Heart left ventricle (tissue), 16 donors: ENCODE results near the gene ZNF423. TPM values are rescaled to one million over a fixed set of nuclear protein-coding genes. Genes with fewer than 3 reads are reported as not detected.

Experiments used
- ATAC-seq, 4 donors: fragments of 200-7000 bp; cut with Tn5 transposase; one replicate each; pipeline ENCODE4 v1.9.1; 2020 to 2022; ENCODE audit warnings: moderate library complexity in 4 of 4, mild to moderate bottlenecking in 3 of 4, moderate number of reproducible peaks in 1 of 4
- DNase-seq, 5 donors: peaks; one replicate each; pipeline ENCODE4 v3.0.0-alpha.2; 2020
- H3K27ac ChIP-seq, 12 donors: fragments of 200-600 bp; sonication (generic) in 4 of 12; one replicate each; pipeline versions ENCODE4 v1.5.0 to v1.8.0; 2016 to 2022; ENCODE audit warnings: mild to moderate bottlenecking in 2 of 12
- H3K27me3 ChIP-seq, 9 donors: fragments of 200-600 bp; sonication (generic) in 2 of 9; one replicate each; pipeline versions ENCODE4 v1.5.1 to v1.8.0; 2016 to 2022; ENCODE audit warnings: mild to moderate bottlenecking in 3 of 9
- H3K36me3 ChIP-seq, 9 donors: fragments of 200-600 bp; sonication (generic) in 2 of 9; one replicate each; pipeline versions ENCODE4 v1.5.0 to v1.8.0; 2018 to 2022; ENCODE audit warnings: mild to moderate bottlenecking in 2 of 9
- H3K4me1 ChIP-seq, 12 donors: fragments of 200-600 bp; sonication (generic) in 4 of 12; one replicate each; pipeline versions ENCODE4 v1.5.0 to v1.8.0; 2016 to 2022; ENCODE audit warnings: mild to moderate bottlenecking in 3 of 12
- H3K4me3 ChIP-seq, 12 donors: fragments of 200-600 bp; sonication (generic) in 4 of 12; one replicate each; pipeline versions ENCODE4 v1.5.0 to v1.8.0; 2017 to 2022; ENCODE audit warnings: mild to moderate bottlenecking in 9 of 12, moderate library complexity in 4 of 12
- H3K9me3 ChIP-seq, 12 donors: fragments of 200-600 bp; sonication (generic) in 4 of 12; one replicate each; pipeline versions ENCODE4 v1.5.0 to v1.8.0; 2016 to 2022; ENCODE audit warnings: mild to moderate bottlenecking in 1 of 12
- CTCF ChIP-seq, 12 donors: fragments of 200-600 bp; sonication (generic) in 4 of 12; IDR thresholded peaks; one replicate each; pipeline versions ENCODE4 v1.5.0 to v1.8.0; 2018 to 2022; ENCODE audit warnings: antibody characterized with exemption in 12 of 12, mild to moderate bottlenecking in 5 of 12
- POLR2A ChIP-seq, 2 donors: fragments of 450-650 bp; IDR thresholded peaks; one replicate each; pipeline ENCODE4 v1.6.1; 2017; ENCODE audit warnings: antibody characterized with exemption in 2 of 2, mild to moderate bottlenecking in 2 of 2, moderate library complexity in 2 of 2
- WGBS, 4 donors: extraction: QIAGEN DNeasy Blood & Tissue Kit in 2 of 4; methylation state at CpG; one replicate each; pipeline versions ENCODE4 v1.1.5 to v1.1.7; 2013 to 2018; 5-methylcytosine and 5-hydroxymethylcytosine counted together
- intact Hi-C, 10 donors: fragments of 100-400 bp; cut with DNase I; formaldehyde crosslinking; loops; one replicate each; pipeline versions ENCODE4 v1.11.1 to v1.14.2; 2022
- polyA plus RNA-seq, 2 donors: library from polyadenylated mRNA; stranded (reverse); fragments of 200-250 nt; gene quantifications; one replicate each; pipeline ENCODE4 v1.2.3, GENCODE V29; 2013
- total RNA-seq, 9 donors: library from RNA; depleted of rRNA in 2 of 9; stranded (reverse); fragments of >200 nt in 2 of 9; fragmentation: NEBNext Ultra II Directional in 3 of 9; extraction: Animal tissue kit (Norgen Biotek cat#: 25700) in 3 of 9; gene quantifications; one replicate each; pipeline versions ENCODE4 v1.1.0 to v1.2.4, GENCODE V29; 2016 to 2023
- donor health status: ischemic (EF 13 %, LVEDD 7.1; RV severe dilation, severe dysfunction).
- donor health status: healthy with polysubstance abuse.
- donor health status: DM: no; HTN: yes; CAD: no.
- donor health status: DM: no; HTN: no; CAD: no.
- donor health status: ischemic (EF 25% LVEDD 6.9; RV normal size, moderate dysfunction).
- donor health status: ischemic (EF 25% LVEDD 5.7; RV mildly dilated, moderate dysfunction).
- donor health status: healthy.
- donor health status: DM: yes; HTN: yes; CAD: no.
- donor health status: ischemic (EF 35%, LVEDD 5.7; RV mildly dilated, moderate dysfunction).
- donor health status: nonischemic (EF 11% LVEDD 7.7; RV severe dilation, severe dysfunction).
- donor health status: DM: yes; HTN: yes; CAD: no.
- donor health status: PGD.
- donor health status: ischemic (EF 29% LVEDD 5.4; RV normal size, mild dysfunction).
- donor health status: nonischemic (EF 23%, LVEDD 6.1; RV moderate dilation, normal function).

ZNF423 gene
- total and polyA plus RNA-seq, 11 donors = 1.8 to 10.4 (median 5.7) TPM

GRCh38 chr16:49848530-49848929 is 7.4 kb downstream of the ZNF423 start:
- no peaks in the 10 kb centered on the region for H3K36me3 ChIP-seq
- DNase-seq = no peak
- no peak overlapping the region for H3K27ac ChIP-seq
- WGBS, 4 donors = 94 to 98% (median 97%) methylated on average over 8 of the region's 8 CpGs
- TF ChIP-seq POLR2A (IDR thresholded peaks at IDR 0.05) = no peak
- no peak for TF ChIP-seq CTCF (IDR thresholded peaks at IDR 0.05)
- peaks cover 0 to 37% (median 12%) of the 10 kb centered on the region in 12 donors for H3K4me1 ChIP-seq
- no peaks in the 10 kb centered on the region for H3K9me3 ChIP-seq
- H3K27me3 ChIP-seq = no peaks in the 10 kb centered on the region
- ATAC-seq = no peak
- intact Hi-C loops = no loop called here
- H3K4me3 ChIP-seq = no peak overlapping the region

DNA sequence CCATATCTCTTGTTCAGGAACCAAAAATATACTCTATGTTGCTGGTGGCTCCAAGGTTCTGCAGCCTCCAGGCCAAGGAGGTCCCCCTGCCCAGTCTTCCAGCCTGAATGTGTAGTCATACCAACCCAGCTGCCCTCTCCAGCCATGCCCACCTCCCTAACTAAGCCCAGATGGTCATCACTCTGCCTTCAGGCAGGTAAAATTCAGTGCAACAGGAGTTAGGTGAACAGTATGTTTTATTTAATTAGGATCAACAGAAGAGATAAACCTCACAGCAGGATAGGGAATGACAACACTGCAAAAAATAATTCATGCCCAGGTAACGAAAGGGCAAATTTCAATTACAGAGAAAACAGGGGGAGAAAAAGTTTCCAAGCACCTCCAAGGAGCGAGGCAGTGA is 9.1 kb downstream of the ZNF423 start:
- no peaks in the 10 kb centered on the region for H3K27me3 ChIP-seq
- ATAC-seq (no peak), DNase-seq (no peak)
- TF ChIP-seq POLR2A (IDR thresholded peaks at IDR 0.05) (no peak), CTCF (IDR thresholded peaks at IDR 0.05) (no peak)
- H3K4me3 ChIP-seq = no peak overlapping the region
- no peak overlapping the region for H3K27ac ChIP-seq
- peaks cover 0 to 27% (median 9%) of the 10 kb centered on the region in 12 donors for H3K4me1 ChIP-seq
- intact Hi-C loops = no loop called here
- WGBS, 4 donors = 96 to 100% (median 97%) methylated on average over 2 of the region's 2 CpGs
- no peaks in the 10 kb centered on the region for H3K9me3 ChIP-seq
- no peaks in the 10 kb centered on the region for H3K36me3 ChIP-seq

DNA sequence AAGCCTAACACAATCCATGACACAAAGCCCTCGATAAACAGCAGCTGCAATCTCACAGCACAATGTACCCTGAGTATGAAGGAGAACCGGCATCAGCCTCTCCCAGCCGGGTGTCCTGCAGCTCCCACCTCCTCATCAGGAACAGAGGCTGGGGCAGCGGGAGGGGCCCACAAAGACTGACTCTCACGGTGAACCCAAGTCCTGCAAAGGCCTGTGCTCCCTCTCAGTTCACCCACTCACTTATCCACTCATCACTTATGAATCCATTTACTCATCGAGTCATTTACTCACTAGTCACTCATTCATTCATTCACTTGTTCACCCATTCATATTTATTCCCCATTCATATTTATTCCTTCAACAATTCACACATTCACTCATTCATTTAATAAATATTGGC is 11.6 kb downstream of the ZNF423 start:
- no peak for TF ChIP-seq POLR2A (IDR thresholded peaks at IDR 0.05)
- TF ChIP-seq CTCF (IDR thresholded peaks at IDR 0.05) = no peak
- H3K4me3 ChIP-seq = no peak overlapping the region
- H3K9me3 ChIP-seq = no peaks in the 10 kb centered on the region
- ATAC-seq = no peak
- intact Hi-C loops = loop anchor here in 1 of 10 donors (5.0 kb wide), 1 partner anchor 67 kb away; no protein-coding TSS in a partner anchor
- no peaks in the 10 kb centered on the region for H3K36me3 ChIP-seq
- no peak overlapping the region for H3K27ac ChIP-seq
- DNase-seq = no peak
- 81 to 87% (median 82%) methylated on average over 6 of the region's 6 CpGs for WGBS, 4 donors
- peaks cover 0 to 19% (median 4%) of the 10 kb centered on the region in 12 donors for H3K4me1 ChIP-seq
- H3K27me3 ChIP-seq = peaks cover 0 to 3% (median 0%) of the 10 kb centered on the region in 9 donors

GRCh38 chr16:49843758-49844157 is 12.2 kb downstream of the ZNF423 start:
- no peaks in the 10 kb centered on the region for H3K9me3 ChIP-seq
- H3K4me1 ChIP-seq = peaks cover 0 to 23% (median 7%) of the 10 kb centered on the region in 12 donors
- no peak overlapping the region for H3K27ac ChIP-seq
- 71 to 82% (median 74%) methylated on average over 8 of the region's 8 CpGs for WGBS, 4 donors
- peaks cover 0 to 7% (median 0%) of the 10 kb centered on the region in 9 donors for H3K27me3 ChIP-seq
- no peaks in the 10 kb centered on the region for H3K36me3 ChIP-seq
- no peak overlapping the region for H3K4me3 ChIP-seq
- no peak for TF ChIP-seq CTCF (IDR thresholded peaks at IDR 0.05)
- TF ChIP-seq POLR2A (IDR thresholded peaks at IDR 0.05) = no peak
- intact Hi-C loops = loop anchor here in 1 of 10 donors (5.0 kb wide), 1 partner anchor 66 kb away; no protein-coding TSS in a partner anchor
- ATAC-seq (no peak), DNase-seq (no peak)
